Activated naive CD4-positive, alpha-beta T cell treated with anti-CD3 and anti-CD28 coated beads, Interleukin-2, amount 50 U/mL, for 72 hours (primary cell): Measurements from ENCODE around the gene C12orf76. TPM values are rescaled to one million over a fixed set of nuclear protein-coding genes. Genes with fewer than 3 reads are reported as not detected.
"Not testable (repeated sequence)": the region's sequence is repeated elsewhere in the genome, so short reads cannot be mapped to it uniquely, and the experiment has no call there.

Experiments used
- ATAC-seq, 2 donors: fragments of 150-1000 bp; cut with Tn5 transposase; 2 replicates each; pipeline ENCODE4 v1.10.0; 2021; ENCODE audit warnings: mild to moderate bottlenecking in 2 of 2, moderate library complexity in 2 of 2
- DNase-seq, 2 donors: peaks; one replicate each; pipeline ENCODE4 v3.0.0; 2021 to 2022; ENCODE audit warnings: low spot score in 2 of 2
- H3K27ac Mint-ChIP-seq, 2 donors: one replicate each; pipeline ENCODE4 v1.8.0; 2022; ENCODE audit warnings: mild to moderate bottlenecking in 2 of 2, mixed read lengths in 2 of 2
- H3K36me3 Mint-ChIP-seq, 2 donors: one replicate each; pipeline ENCODE4 v1.8.0; 2022; ENCODE audit warnings: mixed read lengths in 2 of 2
- H3K9me3 Mint-ChIP-seq, 2 donors: one replicate each; pipeline ENCODE4 v1.8.0; 2022; ENCODE audit warnings: mixed read lengths in 2 of 2
- total RNA-seq, 2 donors: library from RNA; stranded (reverse); gene quantifications; one replicate each; pipeline ENCODE4 v1.2.3, GENCODE V29; 2022

C12orf76 gene, protein sequence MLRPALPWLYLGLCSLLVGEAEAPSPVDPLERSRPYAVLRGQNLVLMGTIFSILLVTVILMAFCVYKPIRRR
- total RNA-seq: 10 to 100 TPM in 1 of 2 donors, 1 to 10 TPM in 1; 6.4 to 12.7 TPM

DNA sequence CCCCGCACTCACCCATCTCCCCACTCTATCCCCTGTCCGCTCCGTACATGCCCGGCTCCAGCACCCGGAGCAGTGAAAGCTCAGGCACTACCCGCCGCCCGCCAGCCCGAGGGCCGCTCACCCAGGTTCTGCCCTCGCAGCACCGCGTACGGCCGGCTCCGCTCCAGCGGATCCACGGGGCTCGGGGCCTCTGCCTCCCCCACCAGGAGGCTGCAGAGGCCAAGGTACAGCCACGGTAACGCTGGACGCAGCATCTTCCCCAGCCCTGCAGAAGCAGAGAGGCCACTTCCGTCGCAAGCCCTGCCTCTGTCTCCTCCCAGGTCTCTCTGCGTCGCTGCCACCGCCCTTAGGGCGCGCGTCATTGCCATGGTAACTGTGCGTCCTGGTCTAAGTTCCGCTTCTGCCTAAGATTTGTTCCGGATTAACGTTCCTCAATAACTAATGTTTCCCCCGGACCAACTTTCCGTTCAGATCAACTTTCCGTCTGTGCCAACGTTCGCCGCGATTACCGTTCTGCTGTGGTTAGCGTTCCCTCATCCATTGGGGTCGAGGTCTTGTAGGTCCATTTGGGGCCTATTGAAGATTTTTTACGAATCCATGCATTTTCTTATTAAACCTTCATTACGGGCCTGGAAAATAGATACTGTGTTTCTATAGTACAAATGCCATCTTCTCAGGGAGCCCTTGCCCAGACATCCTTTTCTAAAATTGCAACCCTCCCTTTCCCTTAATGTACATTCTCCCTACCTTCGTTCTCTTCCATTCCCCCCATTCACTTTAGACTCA lies at the start of gene C12orf76:
Gene C12orf76, minus strand, starts transcription at position 281 of the 786 bp plus-strand sequence. Its CDS starts 27 bp downstream, at position 254.
- DNase-seq (peak; percentile 86), ATAC-seq (peak; percentile 100)
- peak within 1 kb of the TSS; percentile 85 to 99 for H3K27ac Mint-ChIP-seq
- no peaks in the 10 kb centered on the region for H3K9me3 Mint-ChIP-seq
- peaks cover 0 to 13% of the 10 kb centered on the region in 2 donors for H3K36me3 Mint-ChIP-seq

DNA sequence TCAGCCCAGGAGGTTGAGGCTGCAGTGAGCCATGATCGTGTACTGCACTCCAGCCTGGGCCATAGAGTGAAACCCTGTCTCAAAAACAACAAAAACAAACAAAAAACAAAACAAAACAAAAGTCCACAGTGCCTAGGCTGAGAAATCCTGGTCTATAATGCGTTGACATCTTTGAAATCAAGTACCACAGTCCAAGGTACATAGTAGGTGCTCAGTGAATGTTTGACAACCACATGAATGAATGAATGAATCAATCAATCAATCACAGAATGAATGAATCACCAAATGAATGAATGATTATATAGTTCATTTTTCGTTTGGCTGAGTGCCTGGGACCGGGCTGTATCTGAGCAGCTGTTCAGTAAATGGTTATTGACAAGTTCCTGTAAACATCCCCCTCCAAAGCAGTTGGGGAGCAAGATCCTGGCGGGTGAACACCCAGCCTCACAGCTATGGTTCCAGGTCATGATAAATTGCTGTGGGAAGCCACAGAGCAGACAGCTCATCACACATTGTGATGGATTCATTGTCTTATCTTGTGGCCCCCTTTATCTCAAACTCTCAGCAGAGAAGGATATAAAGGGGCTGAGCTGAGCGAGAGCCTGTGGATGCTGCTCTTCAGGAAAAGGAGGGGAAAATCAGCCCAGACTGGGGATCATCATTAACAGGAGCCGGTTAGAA lies 45.4 kb upstream of the C12orf76 start:
- DNase-seq (no peak), ATAC-seq (no peak)
- Mint-ChIP-seq H3K9me3 (no peaks in the 10 kb centered on the region), H3K36me3 (no peaks in the 10 kb centered on the region), H3K27ac (no peak overlapping the region)

GRCh38 chr12:110091136-110091711 lies 42.9 kb upstream of the C12orf76 start:
- Mint-ChIP-seq H3K36me3 (no peaks in the 10 kb centered on the region), H3K27ac (no peak overlapping the region), H3K9me3 (no peaks in the 10 kb centered on the region)
- DNase-seq (no peak), ATAC-seq (no peak)

GRCh38 chr12:110090266-110091135 lies 42.2 kb upstream of the C12orf76 start:
- H3K9me3 Mint-ChIP-seq: no peaks in the 10 kb centered on the region
- H3K27ac Mint-ChIP-seq: no peak overlapping the region
- H3K36me3 Mint-ChIP-seq: no peaks in the 10 kb centered on the region
- DNase-seq (no peak), ATAC-seq (no peak)

DNA sequence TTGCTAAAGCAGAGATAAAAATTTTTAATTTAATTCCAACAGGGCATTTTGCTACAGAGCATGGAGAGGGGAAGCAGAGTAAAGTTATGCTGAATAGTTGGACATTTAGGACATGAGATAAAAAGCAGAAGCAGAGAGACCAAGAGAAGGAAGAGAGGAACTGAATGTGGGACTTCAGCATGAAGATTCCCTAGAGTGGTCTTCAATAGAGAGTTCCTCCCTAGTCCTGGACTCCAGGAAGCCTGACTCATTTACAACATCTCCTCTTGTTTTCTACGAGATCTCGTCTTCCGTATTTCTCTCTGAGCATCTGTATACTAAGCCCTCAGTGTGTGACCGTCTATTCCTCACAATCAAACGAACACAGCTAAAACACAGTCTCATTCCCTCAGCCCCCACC lies 40.6 kb upstream of the C12orf76 start:
- no peak for DNase-seq
- no peaks in the 10 kb centered on the region for H3K36me3 Mint-ChIP-seq
- H3K27ac Mint-ChIP-seq: no peak overlapping the region
- no peak for ATAC-seq
- no peaks in the 10 kb centered on the region for H3K9me3 Mint-ChIP-seq

GRCh38 chr12:110088216-110088615 lies 39.9 kb upstream of the C12orf76 start:
- H3K36me3 Mint-ChIP-seq, DNase-seq, ATAC-seq, H3K27ac Mint-ChIP-seq, H3K9me3 Mint-ChIP-seq: not testable (repeated sequence)

DNA sequence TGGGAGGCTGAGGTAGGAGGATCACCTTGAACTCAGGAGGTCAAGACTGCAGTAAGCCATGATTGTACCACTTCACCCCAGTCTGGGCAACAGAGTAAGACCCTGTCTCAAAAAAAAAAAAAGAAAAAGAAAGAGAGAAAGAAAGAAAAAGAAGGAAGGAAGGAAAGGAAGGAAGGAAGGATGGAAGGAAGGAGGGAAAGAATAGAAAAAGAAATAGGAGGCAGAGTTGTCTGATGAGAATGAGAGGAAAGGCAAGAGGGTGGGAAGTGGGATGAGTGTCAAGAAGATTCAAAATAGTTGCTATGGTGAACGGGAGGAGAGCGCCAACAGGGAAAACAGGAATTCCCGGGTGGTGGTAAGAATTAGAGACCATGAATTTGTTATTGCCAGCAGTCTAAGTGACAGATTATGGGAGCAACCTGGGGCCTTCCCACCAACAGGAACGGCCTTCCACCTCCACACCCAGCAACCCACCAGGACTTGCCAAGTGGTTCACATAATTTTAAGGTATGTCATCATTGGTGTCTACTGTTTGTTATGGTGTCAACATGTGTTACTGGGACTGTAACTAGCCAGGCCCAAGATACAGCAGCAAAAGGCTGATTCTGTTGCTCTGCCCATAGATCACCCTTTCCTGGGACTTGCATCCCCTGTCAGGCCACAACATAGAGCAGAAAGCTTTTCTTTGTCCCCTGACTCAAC lies 36.1 kb upstream of the C12orf76 start:
- ATAC-seq: no peak
- DNase-seq: no peak
- no peak overlapping the region for H3K27ac Mint-ChIP-seq
- H3K36me3 Mint-ChIP-seq: peaks cover 5 to 7% of the 10 kb centered on the region in 2 donors
- H3K9me3 Mint-ChIP-seq: peaks cover 5 to 6% of the 10 kb centered on the region in 2 donors

DNA sequence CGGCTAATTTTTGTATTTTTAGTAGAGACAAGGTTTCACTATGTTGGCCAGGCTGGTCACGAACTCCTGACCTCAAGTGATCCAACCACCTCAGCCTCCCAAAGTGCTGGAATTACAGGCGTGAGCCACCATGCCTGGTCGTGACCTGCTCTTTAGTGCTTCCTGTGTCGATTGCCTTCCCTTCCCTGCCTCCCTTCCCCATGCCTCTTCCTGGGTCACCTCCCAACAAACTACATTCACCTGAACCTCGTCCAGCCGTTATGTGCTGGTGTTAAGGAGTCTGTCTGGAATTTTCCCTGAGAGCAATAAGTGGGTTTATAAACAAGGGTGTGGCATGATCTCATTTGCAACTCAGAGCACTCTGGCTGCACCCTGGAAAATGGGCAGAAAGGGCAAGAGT lies 32.1 kb upstream of the C12orf76 start:
- DNase-seq: no peak
- ATAC-seq: no peak

GRCh38 chr12:110079477-110080400 lies 31.4 kb upstream of the C12orf76 start:
- ATAC-seq (peak; percentile 85 to 93), DNase-seq (peak; percentile 59 to 66)
- peak overlapping the region; percentile 91 to 97 for H3K27ac Mint-ChIP-seq
- peaks cover 7 to 12% of the 10 kb centered on the region in 2 donors for H3K36me3 Mint-ChIP-seq
- H3K9me3 Mint-ChIP-seq: peaks cover 13 to 14% of the 10 kb centered on the region in 2 donors

More for the DNA sequence above, 32.1 kb upstream of the C12orf76 start:
- H3K9me3 Mint-ChIP-seq: peaks cover 13 to 14% of the 10 kb centered on the region in 2 donors
- H3K36me3 Mint-ChIP-seq: peaks cover 7 to 12% of the 10 kb centered on the region in 2 donors
- H3K27ac Mint-ChIP-seq: peak overlapping the region; percentile 11 to 91

GRCh38 chr12:110077800-110078199 lies 29.5 kb upstream of the C12orf76 start:
- ATAC-seq: no peak
- no peak for DNase-seq
- Mint-ChIP-seq H3K9me3 (peaks cover 13 to 14% of the 10 kb centered on the region in 2 donors), H3K27ac (no peak overlapping the region), H3K36me3 (peaks cover 13 to 17% of the 10 kb centered on the region in 2 donors)

DNA sequence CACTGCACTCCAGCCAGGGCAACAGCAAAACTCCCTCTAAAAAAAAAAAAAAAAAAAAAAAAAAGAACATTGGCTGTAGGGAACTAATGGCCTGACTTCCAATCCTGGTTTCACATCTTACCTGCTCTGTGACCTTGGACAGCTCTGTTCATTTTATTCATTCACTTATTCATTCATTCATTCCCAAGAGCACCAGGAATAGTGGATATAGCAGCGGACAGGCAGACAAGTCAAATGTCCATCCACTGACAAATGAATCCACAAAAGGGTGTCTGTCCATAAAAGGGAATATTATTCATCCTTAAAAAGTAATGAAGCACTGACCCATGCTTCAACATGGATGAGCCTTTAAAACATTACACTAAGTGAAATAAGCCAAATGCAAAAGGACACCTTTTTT lies 27.6 kb upstream of the C12orf76 start:
- ATAC-seq (no peak), DNase-seq (no peak)
- peaks cover 19 to 25% of the 10 kb centered on the region in 2 donors for H3K36me3 Mint-ChIP-seq
- H3K27ac Mint-ChIP-seq: no peak overlapping the region
- H3K9me3 Mint-ChIP-seq: peaks cover 13 to 14% of the 10 kb centered on the region in 2 donors

DNA sequence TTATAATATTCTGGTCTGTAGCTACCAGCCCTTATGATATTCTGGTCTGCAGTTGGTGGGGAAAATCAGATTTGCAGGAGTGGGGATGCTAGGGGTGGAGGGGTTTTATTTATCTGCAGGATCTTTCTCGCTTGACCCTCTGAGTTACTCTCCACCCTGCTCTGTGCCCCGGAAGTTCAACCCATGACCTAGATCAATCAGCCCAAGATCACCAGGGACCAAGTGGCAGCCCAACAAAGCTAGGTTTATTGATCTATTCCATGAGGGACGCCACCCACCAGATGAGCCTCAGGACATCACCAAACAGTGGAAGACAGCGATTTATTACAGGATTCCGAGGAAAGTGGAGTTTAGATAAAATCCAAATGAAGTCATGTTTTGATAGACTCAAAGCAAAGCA lies 25.8 kb upstream of the C12orf76 start:
- Mint-ChIP-seq H3K36me3 (peaks cover 12 to 16% of the 10 kb centered on the region in 2 donors), H3K27ac (peak overlapping the region in 1 of 2 donors; percentile 90), H3K9me3 (peaks cover 4% of the 10 kb centered on the region in 2 donors)
- DNase-seq (no peak), ATAC-seq (no peak)

GRCh38 chr12:110073049-110073831 lies 24.9 kb upstream of the C12orf76 start:
- Mint-ChIP-seq H3K9me3 (no peaks in the 10 kb centered on the region), H3K36me3 (peaks cover 12 to 13% of the 10 kb centered on the region in 2 donors), H3K27ac (peak overlapping the region; percentile 75 to 90)
- peak in 1 of 2 donors; percentile 25 for DNase-seq
- ATAC-seq: peak; percentile 63 to 71

DNA sequence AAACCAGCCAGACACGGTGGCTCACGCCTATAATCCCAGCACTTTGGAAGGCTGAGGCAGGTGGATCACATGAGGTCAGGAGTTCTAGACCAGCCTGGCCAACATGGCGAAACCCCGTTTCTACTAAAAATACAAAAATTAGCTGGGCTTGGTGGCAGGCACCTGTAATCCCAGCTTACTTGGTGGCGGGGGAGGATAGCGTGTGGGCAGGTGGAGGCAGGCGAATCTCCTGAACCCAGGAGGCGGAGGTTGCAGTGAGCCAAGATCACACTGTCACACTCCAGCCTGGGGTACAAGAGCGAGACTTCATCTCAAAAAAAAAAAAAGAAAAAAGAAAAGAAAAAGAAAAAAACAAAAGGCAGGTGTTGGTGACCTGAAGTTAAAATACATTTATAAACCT lies 24.3 kb upstream of the C12orf76 start:
- not testable (repeated sequence) for H3K9me3 Mint-ChIP-seq, ATAC-seq, DNase-seq
- Mint-ChIP-seq H3K27ac (peak overlapping the region in 1 of 2 donors; percentile 90), H3K36me3 (peaks cover 12 to 13% of the 10 kb centered on the region in 2 donors)
